Mesothelial cell of epicardium (in vitro differentiated cells): ENCODE results near the gene GEMIN2. TPM values are rescaled to one million over a fixed set of nuclear protein-coding genes. Genes with fewer than 3 reads are reported as not detected.
"Not testable (repeated sequence)": the region's sequence is repeated elsewhere in the genome, so short reads cannot be mapped to it uniquely, and the experiment has no call there.

Experiments used
- DNase-seq, 2 experiments: peaks; one replicate each; pipeline ENCODE4 v3.0.0; 2021; ENCODE audit warnings: low spot score in 2 of 2; ENCODE audit not compliant: unreplicated experiment in 2 of 2
- H3K27ac Mint-ChIP-seq: 2 replicates; pipeline ENCODE4 v1.8.0; 2021; ENCODE audit warnings: mixed read lengths
- H3K27me3 Mint-ChIP-seq: 2 replicates; pipeline ENCODE4 v1.8.0; 2021; ENCODE audit warnings: low read depth, mixed read lengths
- H3K36me3 Mint-ChIP-seq: 2 replicates; pipeline ENCODE4 v1.8.0; 2021; ENCODE audit warnings: mixed read lengths
- H3K4me1 Mint-ChIP-seq: 2 replicates; pipeline ENCODE4 v1.8.0; 2021; ENCODE audit warnings: mixed read lengths
- H3K4me3 Mint-ChIP-seq: 2 replicates; pipeline ENCODE4 v1.8.0; 2021; ENCODE audit warnings: mild to moderate bottlenecking, moderate library complexity, mixed read lengths
- H3K9me3 Mint-ChIP-seq: 2 replicates; pipeline ENCODE4 v1.8.0; 2021; ENCODE audit warnings: mixed read lengths
- CTCF ChIP-seq: fragments of 200-600 bp; sonication (generic); IDR thresholded peaks from one replicate; pipeline ENCODE4 v1.5.0; 2021; ENCODE audit warnings: antibody characterized with exemption; ENCODE audit not compliant: unreplicated experiment
- total RNA-seq: library from RNA; stranded (reverse); gene quantifications from 3 replicates; pipeline ENCODE4 v1.2.1, GENCODE V29; 2021

Gene GEMIN2
- total RNA-seq, 1 donor from 2014 or later = 13.9 TPM

- peaks cover 11% of the 10 kb centered on the region for H3K4me1 Mint-ChIP-seq
- no peaks in the 10 kb centered on the region for H3K27me3 Mint-ChIP-seq
- no peak for TF ChIP-seq CTCF
- H3K4me3 Mint-ChIP-seq = no peak overlapping the region
- H3K27ac Mint-ChIP-seq = no peak overlapping the region
- H3K9me3 Mint-ChIP-seq = no peaks in the 10 kb centered on the region
- no peak for DNase-seq
- peaks cover 27% of the 10 kb centered on the region for H3K36me3 Mint-ChIP-seq
These were observed 64.9 kb downstream of the GEMIN2 start for GRCh38 chr14:39179042-39179441.

GRCh38 chr14:39180553-39180952 is 66.4 kb downstream of the GEMIN2 start:
- no peak for DNase-seq
- Mint-ChIP-seq H3K4me1 (peaks cover 11% of the 10 kb centered on the region), H3K4me3 (no peak overlapping the region), H3K27me3 (no peaks in the 10 kb centered on the region), H3K36me3 (peaks cover 31% of the 10 kb centered on the region), H3K27ac (no peak overlapping the region), H3K9me3 (no peaks in the 10 kb centered on the region)
- no peak for TF ChIP-seq CTCF

GRCh38 chr14:39181026-39181692 is 67.0 kb downstream of the GEMIN2 start:
- Mint-ChIP-seq H3K4me1 (peaks cover 7% of the 10 kb centered on the region), H3K9me3 (no peaks in the 10 kb centered on the region), H3K36me3 (peaks cover 31% of the 10 kb centered on the region), H3K27ac (no peak overlapping the region), H3K27me3 (no peaks in the 10 kb centered on the region), H3K4me3 (no peak overlapping the region)
- TF ChIP-seq CTCF = no peak
- DNase-seq = no peak

GRCh38 chr14:39181693-39182047 is 67.5 kb downstream of the GEMIN2 start:
- no peak overlapping the region for H3K4me3 Mint-ChIP-seq
- no peak for DNase-seq
- H3K27ac Mint-ChIP-seq = no peak overlapping the region
- H3K9me3 Mint-ChIP-seq = no peaks in the 10 kb centered on the region
- H3K4me1 Mint-ChIP-seq = peaks cover 3% of the 10 kb centered on the region
- peaks cover 33% of the 10 kb centered on the region for H3K36me3 Mint-ChIP-seq
- no peaks in the 10 kb centered on the region for H3K27me3 Mint-ChIP-seq
- TF ChIP-seq CTCF = no peak

GRCh38 chr14:39182770-39183684 is 68.9 kb downstream of the GEMIN2 start:
- DNase-seq = no peak
- Mint-ChIP-seq H3K9me3 (no peaks in the 10 kb centered on the region), H3K4me1 (peaks cover 2% of the 10 kb centered on the region), H3K27me3 (no peaks in the 10 kb centered on the region), H3K27ac (peak overlapping the region; percentile 35), H3K4me3 (no peak overlapping the region), H3K36me3 (peaks cover 25% of the 10 kb centered on the region)
- TF ChIP-seq CTCF = no peak

- not testable (repeated sequence) for H3K27me3 Mint-ChIP-seq, H3K9me3 Mint-ChIP-seq, DNase-seq, H3K27ac Mint-ChIP-seq, H3K4me3 Mint-ChIP-seq, H3K4me1 Mint-ChIP-seq
- peaks cover 25% of the 10 kb centered on the region for H3K36me3 Mint-ChIP-seq
These were observed 69.5 kb downstream of the GEMIN2 start for GRCh38 chr14:39183685-39184003.
